IMR-90 (cell line): ENCODE results near the gene ACTRT2. TPM values are rescaled to one million over a fixed set of nuclear protein-coding genes. Genes with fewer than 3 reads are reported as not detected.

Experiments
- ATAC-seq: fragments of 200-7000 bp; cut with Tn5 transposase; 2 replicates; pipeline ENCODE4 v1.9.1; 2020; ENCODE audit warnings: low read depth, mild to moderate bottlenecking, moderate library complexity
- BruUV-seq: library from RNA; stranded (reverse); fragments of 400-500 nt; replicated peaks from 2 replicates; lab custom pipeline; 2021; lab: Mats Ljungman, UMichigan
- CTCF ChIA-PET: fragments of 300-600 bp; formaldehyde crosslinking; extraction: SDS; loops from one replicate; lab custom pipeline; 2021; ENCODE audit warnings: antibody characterized with exemption; lab: Yijun Ruan, JAX
- POLR2A ChIA-PET: fragments of 300-600 bp; sonication (Branson Sonifier 250); formaldehyde crosslinking; loops from one replicate; lab custom pipeline; 2022; ENCODE audit warnings: antibody characterized with exemption; ENCODE audit not compliant: unreplicated experiment; lab: Charles Lee
- DNase-seq: peaks from one replicate; pipeline ENCODE4 v3.0.0; 2013
- H2AFZ ChIP-seq: replicated peaks from 2 replicates; pipeline ENCODE3; 2013; ENCODE audit warnings: low read length, mild to moderate bottlenecking; ENCODE audit not compliant: poor library complexity
- H2AK5ac ChIP-seq: 2 replicates; pipeline ENCODE4 v1.6.1; 2013; ENCODE audit warnings: low read depth, low read length, inconsistent platforms
- H2AK9ac ChIP-seq: replicated peaks from 2 replicates; pipeline ENCODE3; 2013; ENCODE audit warnings: mild to moderate bottlenecking, low read depth, low read length, moderate library complexity; ENCODE audit not compliant: poor library complexity
- H2BK120ac ChIP-seq: 2 replicates; pipeline ENCODE4 v1.6.1; 2013; ENCODE audit warnings: low read depth, low read length, inconsistent platforms
- H2BK15ac ChIP-seq: 3 replicates; pipeline ENCODE4 v1.6.1; 2013; ENCODE audit warnings: low read depth, low read length, inconsistent platforms
- H2BK20ac ChIP-seq: 2 replicates; pipeline ENCODE4 v1.6.1; 2013; ENCODE audit warnings: low read depth, mild to moderate bottlenecking, inconsistent platforms, low read length, moderate library complexity
- H2BK5ac ChIP-seq: 2 replicates; pipeline ENCODE4 v1.6.1; 2013; ENCODE audit warnings: mild to moderate bottlenecking, low read depth, low read length, inconsistent platforms; ENCODE audit not compliant: poor library complexity, severe bottlenecking
- H3K14ac ChIP-seq: replicated peaks from 2 replicates; pipeline ENCODE4 v1.6.1; 2013; ENCODE audit warnings: low read depth, low read length, inconsistent platforms
- H3K18ac ChIP-seq: 2 replicates; pipeline ENCODE4 v1.6.1; 2013; ENCODE audit warnings: low read depth, low read length, control low read depth
- H3K23ac ChIP-seq: 2 replicates; pipeline ENCODE4 v1.6.1; 2013; ENCODE audit warnings: low read depth, low read length, inconsistent platforms
- H3K27ac ChIP-seq: 2 replicates; pipeline ENCODE4 v1.5.1; 2013; ENCODE audit warnings: mild to moderate bottlenecking, control low read depth, low read length; ENCODE audit not compliant: insufficient read depth
- H3K27me3 ChIP-seq: 2 replicates; pipeline ENCODE4 v1.6.1; 2013; ENCODE audit warnings: low read length; ENCODE audit not compliant: control insufficient read depth, insufficient read depth
- H3K36me3 ChIP-seq: 2 replicates; pipeline ENCODE4 v1.6.1; 2013; ENCODE audit warnings: low read length, mixed read lengths; ENCODE audit not compliant: control insufficient read depth, insufficient read depth
- H3K4ac ChIP-seq: 2 replicates; pipeline ENCODE4 v1.6.1; 2013; ENCODE audit warnings: low read depth, low read length, inconsistent platforms
- H3K4me1 ChIP-seq: 2 replicates; pipeline ENCODE4 v1.6.1; 2013; ENCODE audit warnings: low read length, mixed read lengths; ENCODE audit not compliant: control insufficient read depth, insufficient read depth
- H3K4me2 ChIP-seq: 2 replicates; pipeline ENCODE4 v1.6.1; 2013; ENCODE audit warnings: low read depth, mild to moderate bottlenecking, control low read depth, low read length, moderate library complexity
- H3K4me3 ChIP-seq: 2 replicates; pipeline ENCODE4 v1.5.1; 2013; ENCODE audit warnings: low read depth, mild to moderate bottlenecking, control low read depth, low read length, moderate library complexity; ENCODE audit not compliant: insufficient read depth
- H3K56ac ChIP-seq: 2 replicates; pipeline ENCODE4 v1.6.1; 2013; ENCODE audit warnings: low read length, inconsistent platforms; ENCODE audit not compliant: insufficient read depth; ENCODE audit errors: extremely low read depth
- H3K79me1 ChIP-seq, 2 experiments: 2 replicates each; pipeline ENCODE4 v1.6.1; 2013; ENCODE audit warnings: low read length in 2 of 2, inconsistent platforms in 1 of 2, low read depth in 1 of 2
- H3K9ac ChIP-seq: 2 replicates; pipeline ENCODE4 v1.6.1; 2013; ENCODE audit warnings: low read depth, low read length, control low read depth
- H3K9me1 ChIP-seq: 2 replicates; pipeline ENCODE4 v1.6.1; 2013; ENCODE audit warnings: low read length, inconsistent platforms; ENCODE audit not compliant: insufficient read depth
- H3K9me3 ChIP-seq: 2 replicates; pipeline ENCODE4 v1.6.1; 2013; ENCODE audit warnings: low read length; ENCODE audit not compliant: control insufficient read depth, insufficient read depth
- H4K20me1 ChIP-seq: 2 replicates; pipeline ENCODE4 v1.6.1; 2013; ENCODE audit warnings: low read length, inconsistent platforms; ENCODE audit not compliant: insufficient read depth
- H4K5ac ChIP-seq: 2 replicates; pipeline ENCODE4 v1.6.1; 2013; ENCODE audit warnings: mild to moderate bottlenecking, low read depth, low read length, control low read depth
- H4K8ac ChIP-seq, 2 experiments: 2 replicates each; pipeline ENCODE4 v1.6.1; 2013; ENCODE audit warnings: low read depth in 2 of 2, low read length in 2 of 2, control low read depth in 1 of 2, inconsistent platforms in 1 of 2
- H4K91ac ChIP-seq: 2 replicates; pipeline ENCODE4 v1.6.1; 2013; ENCODE audit warnings: low read depth, low read length, inconsistent platforms; ENCODE audit not compliant: insufficient read depth
- BHLHE40 ChIP-seq: fragments of 150-350 bp; IDR thresholded peaks from 2 replicates; pipeline ENCODE4 v1.6.1; 2016; ENCODE audit warnings: mild to moderate bottlenecking, low read depth, low read length
- MAZ ChIP-seq: IDR thresholded peaks from 2 replicates; pipeline ENCODE4 v1.6.1; 2012; ENCODE audit warnings: low read depth, mild to moderate bottlenecking, low read length, improper control_type of control experiment, moderate library complexity, borderline replicate concordance
- NFE2L2 ChIP-seq: fragments of 150-350 bp; IDR thresholded peaks from 2 replicates; pipeline ENCODE4 v1.6.1; 2016; ENCODE audit warnings: low read depth, mild to moderate bottlenecking, low read length
- POLR2A ChIP-seq: IDR thresholded peaks from 2 replicates; pipeline ENCODE4 v1.6.1; 2012; ENCODE audit warnings: mild to moderate bottlenecking, low read depth, low read length
- RAD21 ChIP-seq: IDR thresholded peaks from 2 replicates; pipeline ENCODE4 v1.6.1; 2012; ENCODE audit warnings: low read length, improper control_type of control experiment
- RCOR1 ChIP-seq: IDR thresholded peaks from 2 replicates; pipeline ENCODE4 v1.6.1; 2012; ENCODE audit warnings: mild to moderate bottlenecking, low read length, improper control_type of control experiment; ENCODE audit not compliant: insufficient replicate concordance
- RFX5 ChIP-seq: IDR thresholded peaks from 2 replicates; pipeline ENCODE4 v1.8.0; 2012; ENCODE audit warnings: low read depth, mild to moderate bottlenecking, low read length, moderate library complexity
- SMC3 ChIP-seq: fragments of 150-350 bp; IDR thresholded peaks from 2 replicates; pipeline ENCODE4 v1.6.1; 2016; ENCODE audit warnings: low read depth, mild to moderate bottlenecking, antibody characterized with exemption, low read length, moderate library complexity
- USF2 ChIP-seq: fragments of 150-350 bp; IDR thresholded peaks from 2 replicates; pipeline ENCODE4 v1.6.1; 2017; ENCODE audit warnings: mild to moderate bottlenecking, antibody characterized with exemption, low read length, low read depth
- WGBS, 2 experiments: methylation state at CpG; one replicate each; pipeline versions ENCODE4 v1.1.5 to v1.1.7; 2013; ENCODE audit warnings: missing lambda C conversion rate in 2 of 2; ENCODE audit not compliant: insufficient read length in 1 of 2; ENCODE audit errors: extremely low coverage in 2 of 2; 5-methylcytosine and 5-hydroxymethylcytosine counted together
- dilution Hi-C: fragments of 300-500 bp; cut with HindIII; formaldehyde crosslinking; loops from one replicate; pipeline ENCODE4 v1.14.3; 2018; ENCODE audit warnings: low sequenced_read_pairs; ENCODE audit not compliant: unreplicated experiment
- in situ Hi-C: fragments of 300-500 bp; cut with MboI; formaldehyde crosslinking; loops from 3 replicates; pipeline ENCODE4 v1.14.3; 2019; ENCODE audit warnings: low sequenced_read_pairs, inconsistent platforms, mixed read lengths
- intact Hi-C: fragments of 100-400 bp; cut with micrococcal nuclease; formaldehyde crosslinking; loops from 2 replicates; pipeline ENCODE4 v1.10.0; 2022
- polyA plus RNA-seq, 3 experiments: library from polyadenylated mRNA; depleted of rRNA; stranded (reverse); fragments of >200 nt; gene quantifications; 2 replicates each; pipeline ENCODE4 v1.2.3, GENCODE V29; 2012; ENCODE audit warnings: low replicate concordance in 1 of 3
- total RNA-seq: library from RNA; depleted of rRNA; stranded (reverse); fragments of >200 nt; gene quantifications from 2 replicates; pipeline ENCODE4 v1.2.3, GENCODE V29; 2012
- TF ChIP-seq, protein P1 (sequence below): conservative IDR thresholded peaks from 2 replicates; pipeline ENCODE4 v1.5.1; 2012; ENCODE audit warnings: mild to moderate bottlenecking, low read depth, low read length, improper control_type of control experiment

ACTRT2 gene
- total and polyA plus RNA-seq, 2 of the 4 experiments (the other 2 are of a cell fraction) = not detected

DNA sequence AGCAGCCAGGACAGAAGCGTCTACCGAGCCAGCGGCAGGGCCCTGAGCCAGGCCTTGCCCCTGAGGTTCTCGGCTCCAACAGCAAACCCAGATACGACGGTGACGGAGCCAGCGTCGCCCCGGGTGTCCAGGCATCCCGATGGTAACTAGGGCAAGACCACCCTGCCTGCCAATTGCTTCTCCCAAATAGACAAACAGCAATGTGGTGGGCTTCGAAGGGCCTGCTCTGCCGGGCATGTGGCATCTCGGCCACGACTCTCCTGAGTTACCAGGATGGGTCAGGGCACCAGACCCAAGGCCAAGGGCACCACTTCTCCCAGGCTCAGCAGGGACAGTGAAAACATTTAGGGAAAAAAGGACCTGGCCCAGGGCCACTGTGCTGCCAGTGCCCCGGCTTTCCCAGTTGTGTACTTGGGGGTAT is 3.2 kb upstream of the ACTRT2 start:
- ChIA-PET CTCF (no interaction called here), POLR2A (no interaction called here)
- no peak overlapping the region for H3K4me2 ChIP-seq
- dilution Hi-C loops (no loop called here), in situ Hi-C loops (no loop called here), intact Hi-C loops (no loop called here)
- H3K18ac ChIP-seq = no peak overlapping the region
- H3K9me1 ChIP-seq = no peaks in the 10 kb centered on the region
- H3K4ac ChIP-seq = no peak overlapping the region
- H3K14ac ChIP-seq = no peak overlapping the region
- H2BK5ac ChIP-seq = no peak overlapping the region
- no TSS peak for BruUV-seq
- H3K4me3 ChIP-seq = no peak overlapping the region
- no peaks in the 10 kb centered on the region for H4K20me1 ChIP-seq
- no peaks in the 10 kb centered on the region for H3K27me3 ChIP-seq
- no peak overlapping the region for H2BK15ac ChIP-seq
- H3K4me1 ChIP-seq = no peaks in the 10 kb centered on the region
- no peaks in the 10 kb centered on the region for H3K36me3 ChIP-seq
- no peak overlapping the region for H2BK20ac ChIP-seq
- no peak for TF ChIP-seq BHLHE40
- TF ChIP-seq SMC3 = no peak
- no peak for TF ChIP-seq RAD21
- TF ChIP-seq, protein P1, sequence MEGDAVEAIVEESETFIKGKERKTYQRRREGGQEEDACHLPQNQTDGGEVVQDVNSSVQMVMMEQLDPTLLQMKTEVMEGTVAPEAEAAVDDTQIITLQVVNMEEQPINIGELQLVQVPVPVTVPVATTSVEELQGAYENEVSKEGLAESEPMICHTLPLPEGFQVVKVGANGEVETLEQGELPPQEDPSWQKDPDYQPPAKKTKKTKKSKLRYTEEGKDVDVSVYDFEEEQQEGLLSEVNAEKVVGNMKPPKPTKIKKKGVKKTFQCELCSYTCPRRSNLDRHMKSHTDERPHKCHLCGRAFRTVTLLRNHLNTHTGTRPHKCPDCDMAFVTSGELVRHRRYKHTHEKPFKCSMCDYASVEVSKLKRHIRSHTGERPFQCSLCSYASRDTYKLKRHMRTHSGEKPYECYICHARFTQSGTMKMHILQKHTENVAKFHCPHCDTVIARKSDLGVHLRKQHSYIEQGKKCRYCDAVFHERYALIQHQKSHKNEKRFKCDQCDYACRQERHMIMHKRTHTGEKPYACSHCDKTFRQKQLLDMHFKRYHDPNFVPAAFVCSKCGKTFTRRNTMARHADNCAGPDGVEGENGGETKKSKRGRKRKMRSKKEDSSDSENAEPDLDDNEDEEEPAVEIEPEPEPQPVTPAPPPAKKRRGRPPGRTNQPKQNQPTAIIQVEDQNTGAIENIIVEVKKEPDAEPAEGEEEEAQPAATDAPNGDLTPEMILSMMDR = no peak
- no peak for TF ChIP-seq POLR2A
- no peak for TF ChIP-seq MAZ
- no peak for TF ChIP-seq RCOR1
- no peak for TF ChIP-seq RFX5
- TF ChIP-seq NFE2L2 = no peak
- no peak for TF ChIP-seq USF2
- DNase-seq (no peak), ATAC-seq (no peak)
- H2AK5ac ChIP-seq = no peak overlapping the region
- H3K9me3 ChIP-seq = peaks cover 65% of the 10 kb centered on the region
- H3K79me1 ChIP-seq = no peaks in the 10 kb centered on the region
- no peak overlapping the region for H4K91ac ChIP-seq
- no peak overlapping the region for H3K23ac ChIP-seq
- no peak overlapping the region for H2AK9ac ChIP-seq
- no peak overlapping the region for H4K5ac ChIP-seq
- no peak overlapping the region for H2BK120ac ChIP-seq
- no peak overlapping the region for H3K27ac ChIP-seq
- H2AFZ ChIP-seq = no peak overlapping the region
- no peak overlapping the region for H3K56ac ChIP-seq
- no peak overlapping the region for H3K9ac ChIP-seq
- H4K8ac ChIP-seq = no peak overlapping the region
- 77% methylated on average over 11 of the region's 16 CpGs; no CpG with 5 or more reads in 1 of the 2 experiments for WGBS, 2 experiments
